NT2/D1 (cell line): ENCODE results near the gene SLC25A30.
"Not testable (repeated sequence)": the region's sequence is repeated elsewhere in the genome, so short reads cannot be mapped to it uniquely, and the experiment has no call there.

Experiments used
- SUZ12 ChIP-seq: IDR thresholded peaks from 2 replicates; pipeline ENCODE4 v1.6.1; 2011; ENCODE audit not compliant: insufficient read length, insufficient read depth; ENCODE audit errors: extremely low read depth
- YY1 ChIP-seq: IDR thresholded peaks from 2 replicates; pipeline ENCODE4 v1.6.1; 2011; ENCODE audit not compliant: insufficient read length, insufficient read depth
- ZNF274 ChIP-seq: IDR thresholded peaks from 2 replicates; pipeline ENCODE4 v1.6.1; 2011; ENCODE audit warnings: mild to moderate bottlenecking, low read depth, low read length

DNA sequence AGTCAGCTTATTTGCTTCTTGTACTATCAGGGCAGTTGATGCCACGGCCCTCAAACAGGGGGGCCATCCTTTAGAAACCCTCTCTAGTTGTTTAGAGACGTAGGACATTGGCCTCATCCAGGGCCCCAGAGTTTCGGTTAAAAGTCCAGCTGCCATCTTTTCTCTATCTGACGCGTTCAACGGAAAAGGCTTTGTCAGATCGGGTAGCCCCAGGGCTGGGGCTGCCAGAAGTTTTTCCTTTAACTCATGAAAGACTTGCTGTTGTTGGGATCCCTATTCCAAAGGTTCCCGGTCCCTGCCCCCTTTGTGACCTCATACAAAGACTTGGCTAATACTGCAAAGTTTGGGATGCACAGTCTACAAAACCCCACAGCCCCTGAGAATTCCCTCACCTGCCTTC lies 39.4 kb downstream of the SLC25A30 start:
- not testable (repeated sequence) for TF ChIP-seq ZNF274, YY1, SUZ12
